Measurements from ENCODE around the gene NCAPD2.

The NCAPD2 gene

GRCh38 chr12:6508087-6508486 lies 14.2 kb downstream of the NCAPD2 start:
- TF ChIP-seq CTCF (IDR thresholded peaks at IDR 0.05; ENCODE audit: insufficient read depth, low read length, poor library complexity, severe bottlenecking) (no peak), EZH2phosphoT487 (conservative IDR thresholded peaks at IDR 0.05; ENCODE audit: low read length) (no peak)
- Histone ChIP-seq H3K36me3 (ENCODE audit: low read length) (peaks cover 37% of the 10 kb centered on the region; the same call in 1 of the 2 replicates), H3K4me3 (ENCODE audit: insufficient read depth, low read length, poor library complexity, severe bottlenecking) (no peak overlapping the region)

GRCh38 chr12:6520186-6520585 lies 26.3 kb downstream of the NCAPD2 start:
- TF ChIP-seq CTCF (IDR thresholded peaks at IDR 0.05; ENCODE audit: insufficient read depth, low read length, poor library complexity, severe bottlenecking) = no peak
- no peak for TF ChIP-seq EZH2phosphoT487 (conservative IDR thresholded peaks at IDR 0.05; ENCODE audit: low read length)
- Histone ChIP-seq H3K36me3 (ENCODE audit: low read length) (peaks cover 77% of the 10 kb centered on the region), H3K4me3 (ENCODE audit: insufficient read depth, low read length, poor library complexity, severe bottlenecking) (no peak overlapping the region)

More at GRCh38 chr12:6508087-6508486, 14.2 kb downstream of the NCAPD2 start:
- Histone ChIP-seq H3K4me2 (ENCODE audit: low read depth, low read length, poor library complexity, severe bottlenecking) (no peak overlapping the region), H3K9me3 (ENCODE audit: insufficient read depth, low read length) (no peaks in the 10 kb centered on the region), H4K20me1 (ENCODE audit: low read depth, low read length) (0 out of 2 replicates have a peak, but pooled peaks cover 7% of the 10 kb centered on the region), H3F3A (ENCODE audit: insufficient read depth) (no peaks in the 10 kb centered on the region), H3K79me2 (ENCODE audit: insufficient read depth, low read length) (peaks cover 64% of the 10 kb centered on the region), H3K27ac (ENCODE audit: low read depth, low read length) (no peak overlapping the region), H3K9ac (ENCODE audit: low read length) (no peak overlapping the region), H3K9me2 (replicated peaks; ENCODE audit: insufficient read depth, low read length) (no peaks in the 10 kb centered on the region), H2AFZ (ENCODE audit: low read depth, low read length, severe bottlenecking) (no peak overlapping the region), H3K27me3 (ENCODE audit: low read length) (no peaks in the 10 kb centered on the region)

GRCh38 chr12:6522193-6522592 lies 28.3 kb downstream of the NCAPD2 start:
- no peak overlapping the region for H3K4me3 ChIP-seq (ENCODE audit: insufficient read depth, low read length, poor library complexity, severe bottlenecking)
- no peak overlapping the region for H3K4me2 ChIP-seq (ENCODE audit: low read depth, low read length, poor library complexity, severe bottlenecking)
- no peaks in the 10 kb centered on the region for H3K79me2 ChIP-seq (ENCODE audit: insufficient read depth, low read length)
- no peaks in the 10 kb centered on the region for H3K9me2 ChIP-seq (replicated peaks; ENCODE audit: insufficient read depth, low read length)
- H3K27ac ChIP-seq (ENCODE audit: low read depth, low read length) = no peak overlapping the region
- TF ChIP-seq CTCF (IDR thresholded peaks at IDR 0.05; ENCODE audit: insufficient read depth, low read length, poor library complexity, severe bottlenecking) (no peak), EZH2phosphoT487 (conservative IDR thresholded peaks at IDR 0.05; ENCODE audit: low read length) (no peak)
- H3K27me3 ChIP-seq (ENCODE audit: low read length) = no peaks in the 10 kb centered on the region
- no peak overlapping the region for H3K9ac ChIP-seq (ENCODE audit: low read length)
- no peaks in the 10 kb centered on the region for H3F3A ChIP-seq (ENCODE audit: insufficient read depth)
- H4K20me1 ChIP-seq (ENCODE audit: low read depth, low read length) = no peaks in the 10 kb centered on the region
- no peaks in the 10 kb centered on the region for H3K9me3 ChIP-seq (ENCODE audit: insufficient read depth, low read length)
- peaks cover 75% of the 10 kb centered on the region for H3K36me3 ChIP-seq (ENCODE audit: low read length)
- no peak overlapping the region for H2AFZ ChIP-seq (ENCODE audit: low read depth, low read length, severe bottlenecking)

More at GRCh38 chr12:6520186-6520585, 26.3 kb downstream of the NCAPD2 start:
- H3F3A ChIP-seq (ENCODE audit: insufficient read depth) = no peaks in the 10 kb centered on the region
- H4K20me1 ChIP-seq (ENCODE audit: low read depth, low read length) = no peaks in the 10 kb centered on the region
- no peaks in the 10 kb centered on the region for H3K9me2 ChIP-seq (replicated peaks; ENCODE audit: insufficient read depth, low read length)
- no peak overlapping the region for H3K27ac ChIP-seq (ENCODE audit: low read depth, low read length)
- H2AFZ ChIP-seq (ENCODE audit: low read depth, low read length, severe bottlenecking) = no peak overlapping the region
- H3K27me3 ChIP-seq (ENCODE audit: low read length) = no peaks in the 10 kb centered on the region
- no peaks in the 10 kb centered on the region for H3K9me3 ChIP-seq (ENCODE audit: insufficient read depth, low read length)
- no peaks in the 10 kb centered on the region for H3K79me2 ChIP-seq (ENCODE audit: insufficient read depth, low read length)
- no peak overlapping the region for H3K4me2 ChIP-seq (ENCODE audit: low read depth, low read length, poor library complexity, severe bottlenecking)
- no peak overlapping the region for H3K9ac ChIP-seq (ENCODE audit: low read length)
